Activated T-cell treated with anti-CD3 and anti-CD28 coated beads for 48 hours (primary cell): ENCODE data around the gene KIF25.

Experiments used
- DNase-seq: peaks from one replicate; pipeline ENCODE4 v3.0.0-alpha.2; 2020; ENCODE audit warnings: low read depth

The KIF25 gene

DNA sequence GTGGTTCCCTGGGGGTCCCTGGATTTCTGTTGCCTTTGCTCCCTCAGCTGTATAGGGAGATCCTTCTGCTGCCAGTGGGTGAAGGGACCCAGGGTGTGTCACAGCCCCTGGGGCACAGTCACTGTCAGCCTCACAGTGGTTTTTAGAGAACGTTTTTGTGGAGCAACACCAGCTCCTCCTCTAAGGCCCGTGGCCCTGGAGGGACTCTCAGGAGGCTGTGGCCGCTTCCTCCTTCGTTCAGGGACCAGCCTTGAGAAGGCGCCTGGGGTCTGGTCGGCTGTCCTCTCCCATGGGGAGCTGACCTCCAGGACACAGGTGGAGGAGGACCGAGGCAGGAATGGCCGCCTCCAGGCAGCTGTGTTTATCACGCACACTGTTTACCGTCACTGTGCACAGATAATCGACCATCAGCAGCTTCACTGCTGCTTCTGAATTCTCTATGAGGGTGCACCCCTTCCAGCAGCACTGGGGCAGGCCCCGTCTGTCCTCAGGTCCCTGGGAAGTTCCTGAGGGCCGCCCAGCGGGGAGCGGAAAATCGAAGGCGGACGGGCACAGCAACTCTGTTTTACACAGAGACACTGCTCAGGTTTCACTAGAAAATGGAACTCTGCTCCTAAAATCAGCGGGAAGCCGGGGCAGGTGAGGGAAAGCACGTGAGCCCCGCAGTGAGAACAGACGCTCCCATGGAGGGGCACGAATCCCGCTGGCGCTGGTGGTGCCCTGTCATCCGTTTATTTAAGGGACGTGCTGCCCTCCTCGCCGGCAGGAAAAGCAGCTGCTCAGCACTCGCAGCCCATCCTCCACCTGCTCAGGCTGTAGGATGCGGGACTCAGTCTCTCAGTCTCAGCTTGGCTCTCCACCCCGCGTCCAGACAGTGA is 92.0 kb downstream of the KIF25 start:
- no peak for DNase-seq

DNA sequence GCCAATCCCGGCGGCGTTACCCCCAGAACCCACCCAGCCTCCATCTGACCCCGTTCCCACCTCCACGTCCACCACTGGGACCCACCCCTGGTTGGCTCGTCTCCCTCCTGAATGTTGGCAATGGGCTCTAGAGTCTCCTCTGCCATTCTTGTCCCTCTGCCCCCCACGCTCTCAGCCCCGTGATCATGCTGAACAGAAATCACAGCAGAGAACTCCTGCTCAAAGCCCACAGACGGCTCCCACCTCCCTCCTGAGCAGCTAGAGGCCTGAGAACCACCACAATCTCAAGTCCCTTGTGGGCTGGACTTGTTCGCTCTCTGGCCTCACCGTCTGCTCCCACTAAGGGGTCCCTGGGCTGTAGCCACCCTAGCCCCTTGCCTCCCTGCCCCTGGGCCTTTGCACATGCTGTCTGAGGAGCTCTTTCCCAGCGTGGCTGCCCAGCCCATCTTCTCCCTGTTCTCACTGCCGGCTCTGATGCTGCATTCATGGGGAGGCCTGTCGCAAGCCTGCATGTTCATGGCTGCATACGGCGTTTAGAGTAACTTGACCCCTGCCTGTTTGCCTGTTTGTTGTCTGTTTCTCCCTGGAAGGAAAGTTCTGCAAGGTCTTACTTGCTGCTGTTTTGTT is 92.7 kb downstream of the KIF25 start:
- no peak for DNase-seq

GRCh38 chr6:168090706-168091105 is 93.2 kb downstream of the KIF25 start:
- DNase-seq, result no peak

DNA sequence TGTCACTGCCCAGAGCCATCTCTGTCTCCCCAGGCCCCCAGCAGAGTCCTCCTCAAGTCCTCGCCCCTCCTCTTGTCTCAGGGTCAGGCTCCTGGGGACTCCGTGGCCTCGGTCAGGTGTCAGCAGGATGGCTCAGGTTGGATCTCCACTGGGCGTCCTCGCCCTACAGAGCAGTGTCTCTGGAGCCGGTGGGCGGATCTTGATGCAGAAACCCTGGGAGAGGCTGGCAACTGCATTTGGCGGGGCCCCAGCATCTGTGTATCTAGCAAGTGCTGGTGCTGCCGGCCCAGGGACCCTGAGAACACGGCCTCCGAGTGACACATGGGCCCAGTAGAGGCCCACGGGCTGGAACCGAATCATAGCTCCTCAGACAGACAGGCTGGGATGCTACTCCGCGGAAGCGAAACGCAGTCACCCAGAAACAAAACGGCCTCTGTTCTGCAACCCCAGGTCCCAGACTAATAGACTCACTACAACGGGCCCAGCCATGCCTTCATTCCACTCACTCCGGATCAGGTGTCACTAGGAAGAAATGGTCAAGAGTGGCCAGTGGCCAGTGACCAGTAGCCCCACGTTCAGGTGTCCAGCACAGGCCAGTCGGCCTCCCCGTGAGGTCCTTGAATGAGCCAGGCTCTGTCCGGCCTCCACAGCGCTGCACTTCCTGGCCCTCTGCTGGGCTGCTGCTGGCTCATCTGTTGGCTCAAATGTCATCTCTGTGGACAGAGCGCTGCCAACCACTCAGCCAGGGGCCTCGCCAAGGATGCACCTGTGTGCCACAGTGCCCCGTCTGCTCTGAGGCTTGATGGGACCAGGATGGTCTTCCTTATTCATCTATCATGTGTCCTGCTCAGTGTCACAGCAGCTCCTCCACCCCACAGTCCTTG is 94.2 kb downstream of the KIF25 start:
- no peak for DNase-seq

DNA sequence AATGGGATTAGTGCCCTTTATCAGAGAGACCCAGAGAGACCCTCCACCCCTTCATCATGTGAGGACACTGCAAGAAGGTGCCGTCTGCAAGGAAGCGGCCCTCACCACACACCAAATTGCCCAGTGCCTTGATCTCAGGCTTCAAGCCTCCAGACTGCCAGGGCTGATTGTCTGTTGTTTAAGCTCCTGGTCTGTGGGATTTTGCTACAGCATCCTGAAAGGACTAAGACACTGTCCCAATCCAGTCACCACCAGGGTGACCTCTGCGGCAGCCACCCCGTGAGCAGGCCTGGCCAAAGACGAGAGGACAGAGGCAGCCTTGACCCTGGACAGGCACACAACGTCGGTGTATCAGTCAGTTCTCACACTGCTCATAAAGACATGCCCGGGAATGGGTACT is 95.1 kb downstream of the KIF25 start:
- DNase-seq, result no peak

- DNase-seq, result no peak
Measured at GRCh38 chr6:168093071-168093505, 95.6 kb downstream of the KIF25 start.

DNA sequence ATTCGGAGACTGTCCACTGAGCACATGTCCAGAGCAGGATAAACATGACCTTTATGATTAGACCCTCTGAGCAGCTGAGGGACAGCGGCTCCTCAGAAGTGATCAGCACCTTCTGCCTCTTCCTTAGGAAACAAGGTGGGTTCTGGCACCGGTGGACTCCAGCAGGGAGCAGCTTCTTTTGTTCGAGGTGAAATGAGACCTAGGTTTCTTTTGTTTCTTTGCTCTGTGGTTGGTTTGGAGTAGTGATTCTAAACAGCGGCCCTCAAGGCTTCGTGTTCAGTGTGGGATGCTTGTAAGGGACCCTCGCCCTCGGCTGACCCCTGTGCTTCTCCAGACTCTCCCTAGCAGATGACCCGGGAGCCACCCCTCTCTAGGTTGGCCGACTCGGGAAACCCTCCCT is 96.2 kb downstream of the KIF25 start:
- no peak for DNase-seq
